Erythroblast (primary cell): ENCODE results near the gene TBC1D1.

ENCODE experiments used
- GATA1 ChIP-seq: IDR thresholded peaks from 2 replicates; pipeline ENCODE4 v1.6.1; 2011; ENCODE audit warnings: low read depth, mild to moderate bottlenecking, control low read depth, low read length, moderate library complexity
- POLR2A ChIP-seq: IDR thresholded peaks from 2 replicates; pipeline ENCODE4 v1.6.1; 2011; ENCODE audit warnings: mild to moderate bottlenecking, low read length

- TF ChIP-seq POLR2A (no peak), GATA1 (no peak)
These were observed 8.1 kb upstream of the TBC1D1 start for GRCh38 chr4:37882665-37883296.
